Measurements from ENCODE around the gene ATOH7.
"Not testable (repeated sequence)": the region's sequence is repeated elsewhere in the genome, so short reads cannot be mapped to it uniquely, and the experiment has no call there.

The ATOH7 gene

GRCh38 chr10:68195776-68196175 is 36.1 kb downstream of the ATOH7 start:
- not testable (repeated sequence) for H3K4me1 ChIP-seq (ENCODE audit: control insufficient read depth, insufficient read depth, low read length); H3K4me3 ChIP-seq (ENCODE audit: low read length); H3K36me3 ChIP-seq (ENCODE audit: control insufficient read depth, insufficient read depth, low read length); H3K27me3 ChIP-seq (ENCODE audit: control insufficient read depth, insufficient read depth, low read length); H3K9ac ChIP-seq (ENCODE audit: low read length); H3K27ac ChIP-seq (ENCODE audit: low read depth, low read length)

GRCh38 chr10:68194290-68194689 is 37.6 kb downstream of the ATOH7 start:
- H3K4me3 ChIP-seq (ENCODE audit: low read length), result no peak overlapping the region
- no peak overlapping the region for H3K27ac ChIP-seq (ENCODE audit: low read depth, low read length)

GRCh38 chr10:68192113-68192512 is 39.8 kb downstream of the ATOH7 start:
- Histone ChIP-seq H3K27me3 (ENCODE audit: control insufficient read depth, insufficient read depth, low read length) (no peaks in the 10 kb centered on the region), H3K27ac (ENCODE audit: low read depth, low read length) (no peak overlapping the region), H3K4me1 (ENCODE audit: control insufficient read depth, insufficient read depth, low read length) (no peaks in the 10 kb centered on the region), H3K9ac (ENCODE audit: low read length) (no peak overlapping the region), H3K36me3 (ENCODE audit: control insufficient read depth, insufficient read depth, low read length) (no peaks in the 10 kb centered on the region), H3K4me3 (ENCODE audit: low read length) (no peak overlapping the region)

More at GRCh38 chr10:68194290-68194689, 37.6 kb downstream of the ATOH7 start:
- no peaks in the 10 kb centered on the region for H3K4me1 ChIP-seq (ENCODE audit: control insufficient read depth, insufficient read depth, low read length)
- no peaks in the 10 kb centered on the region for H3K27me3 ChIP-seq (ENCODE audit: control insufficient read depth, insufficient read depth, low read length)
- no peaks in the 10 kb centered on the region for H3K36me3 ChIP-seq (ENCODE audit: control insufficient read depth, insufficient read depth, low read length)
- no peak overlapping the region for H3K9ac ChIP-seq (ENCODE audit: low read length)

- Histone ChIP-seq H3K27me3 (ENCODE audit: control insufficient read depth, insufficient read depth, low read length) (no peaks in the 10 kb centered on the region), H3K4me3 (ENCODE audit: low read length) (no peak overlapping the region), H3K9ac (ENCODE audit: low read length) (no peak overlapping the region), H3K27ac (ENCODE audit: low read depth, low read length) (no peak overlapping the region), H3K36me3 (ENCODE audit: control insufficient read depth, insufficient read depth, low read length) (no peaks in the 10 kb centered on the region), H3K4me1 (ENCODE audit: control insufficient read depth, insufficient read depth, low read length) (no peaks in the 10 kb centered on the region)
Observed at GRCh38 chr10:68188835-68189234, 43.1 kb downstream of the ATOH7 start.

- no peak overlapping the region for H3K4me3 ChIP-seq (ENCODE audit: low read length)
- no peaks in the 10 kb centered on the region for H3K36me3 ChIP-seq (ENCODE audit: control insufficient read depth, insufficient read depth, low read length)
- H3K27ac ChIP-seq (ENCODE audit: low read depth, low read length), result no peak overlapping the region
- no peaks in the 10 kb centered on the region for H3K4me1 ChIP-seq (ENCODE audit: control insufficient read depth, insufficient read depth, low read length)
- H3K27me3 ChIP-seq (ENCODE audit: control insufficient read depth, insufficient read depth, low read length), result no peaks in the 10 kb centered on the region
- H3K9ac ChIP-seq (ENCODE audit: low read length), result no peak overlapping the region
Observed at GRCh38 chr10:68185085-68185484, 46.8 kb downstream of the ATOH7 start.

GRCh38 chr10:68184546-68184945 is 47.4 kb downstream of the ATOH7 start:
- H3K27ac ChIP-seq (ENCODE audit: low read depth, low read length), result no peak overlapping the region
- H3K27me3 ChIP-seq (ENCODE audit: control insufficient read depth, insufficient read depth, low read length), result no peaks in the 10 kb centered on the region
- H3K4me1 ChIP-seq (ENCODE audit: control insufficient read depth, insufficient read depth, low read length), result no peaks in the 10 kb centered on the region
- H3K36me3 ChIP-seq (ENCODE audit: control insufficient read depth, insufficient read depth, low read length), result no peaks in the 10 kb centered on the region
- H3K9ac ChIP-seq (ENCODE audit: low read length), result no peak overlapping the region
- no peak overlapping the region for H3K4me3 ChIP-seq (ENCODE audit: low read length)
